Neural crest cell (in vitro differentiated cells): ENCODE measurements around the gene DSCAM. TPM values are rescaled to one million over a fixed set of nuclear protein-coding genes. Genes with fewer than 3 reads are reported as not detected.

ENCODE experiments used
- DNase-seq: peaks from one replicate; pipeline ENCODE4 v3.0.0; 2021; ENCODE audit warnings: low read depth, mixed read lengths, low spot score
- H3K27ac Mint-ChIP-seq: one replicate; pipeline ENCODE4 v1.8.0; 2021; ENCODE audit warnings: mild to moderate bottlenecking, mixed read lengths; ENCODE audit not compliant: unreplicated experiment
- H3K27me3 Mint-ChIP-seq: 2 replicates; pipeline ENCODE4 v1.8.0; 2021; ENCODE audit warnings: low read depth, mild to moderate bottlenecking, mixed read lengths
- H3K36me3 Mint-ChIP-seq: 2 replicates; pipeline ENCODE4 v1.8.0; 2021; ENCODE audit warnings: low read depth, mild to moderate bottlenecking, mixed read lengths
- H3K4me1 Mint-ChIP-seq: 2 replicates; pipeline ENCODE4 v1.8.0; 2021; ENCODE audit warnings: mixed read lengths
- H3K4me3 Mint-ChIP-seq: one replicate; pipeline ENCODE4 v1.8.0; 2021; ENCODE audit warnings: mild to moderate bottlenecking, mixed read lengths
- H3K9me3 Mint-ChIP-seq: 2 replicates; pipeline ENCODE4 v1.8.0; 2021; ENCODE audit warnings: mixed read lengths
- total RNA-seq: library from RNA; stranded (reverse); gene quantifications from 2 replicates; pipeline ENCODE4 v1.2.1, GENCODE V29; 2021
- TF ChIP-seq, protein P1 (sequence below): fragments of 200-600 bp; sonication (generic); conservative IDR thresholded peaks from 2 replicates; pipeline ENCODE4 v1.5.0; 2021; ENCODE audit warnings: antibody characterized with exemption, mild to moderate bottlenecking

The DSCAM gene
- total RNA-seq, 1 donor from 2014 or later = 0.19 TPM

DNA sequence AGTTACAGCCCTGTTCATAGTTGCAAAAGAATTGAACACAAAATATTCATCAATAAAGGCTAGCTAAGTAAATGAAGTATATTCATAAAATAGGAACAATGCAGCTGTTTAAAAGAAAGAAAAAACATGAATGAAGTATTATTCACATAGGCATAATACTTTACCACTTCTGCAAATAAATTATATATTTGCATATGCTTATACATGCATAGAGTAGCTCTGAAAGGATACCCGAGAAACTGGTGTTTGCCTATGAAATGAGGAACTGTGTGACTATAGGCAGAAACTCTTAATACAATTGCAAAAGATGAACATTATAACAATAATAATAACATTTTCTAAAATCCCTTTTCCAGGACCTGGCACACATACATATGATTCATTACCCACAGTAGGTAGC lies 385.9 kb downstream of the DSCAM start:
- H3K27ac Mint-ChIP-seq = no peak overlapping the region
- peaks cover 41% of the 10 kb centered on the region for H3K27me3 Mint-ChIP-seq
- no peak overlapping the region for H3K4me3 Mint-ChIP-seq
- H3K4me1 Mint-ChIP-seq = no peaks in the 10 kb centered on the region
- no peaks in the 10 kb centered on the region for H3K36me3 Mint-ChIP-seq
- TF ChIP-seq, protein P1, sequence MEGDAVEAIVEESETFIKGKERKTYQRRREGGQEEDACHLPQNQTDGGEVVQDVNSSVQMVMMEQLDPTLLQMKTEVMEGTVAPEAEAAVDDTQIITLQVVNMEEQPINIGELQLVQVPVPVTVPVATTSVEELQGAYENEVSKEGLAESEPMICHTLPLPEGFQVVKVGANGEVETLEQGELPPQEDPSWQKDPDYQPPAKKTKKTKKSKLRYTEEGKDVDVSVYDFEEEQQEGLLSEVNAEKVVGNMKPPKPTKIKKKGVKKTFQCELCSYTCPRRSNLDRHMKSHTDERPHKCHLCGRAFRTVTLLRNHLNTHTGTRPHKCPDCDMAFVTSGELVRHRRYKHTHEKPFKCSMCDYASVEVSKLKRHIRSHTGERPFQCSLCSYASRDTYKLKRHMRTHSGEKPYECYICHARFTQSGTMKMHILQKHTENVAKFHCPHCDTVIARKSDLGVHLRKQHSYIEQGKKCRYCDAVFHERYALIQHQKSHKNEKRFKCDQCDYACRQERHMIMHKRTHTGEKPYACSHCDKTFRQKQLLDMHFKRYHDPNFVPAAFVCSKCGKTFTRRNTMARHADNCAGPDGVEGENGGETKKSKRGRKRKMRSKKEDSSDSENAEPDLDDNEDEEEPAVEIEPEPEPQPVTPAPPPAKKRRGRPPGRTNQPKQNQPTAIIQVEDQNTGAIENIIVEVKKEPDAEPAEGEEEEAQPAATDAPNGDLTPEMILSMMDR = no peak
- no peak for DNase-seq
- H3K9me3 Mint-ChIP-seq = no peaks in the 10 kb centered on the region

DNA sequence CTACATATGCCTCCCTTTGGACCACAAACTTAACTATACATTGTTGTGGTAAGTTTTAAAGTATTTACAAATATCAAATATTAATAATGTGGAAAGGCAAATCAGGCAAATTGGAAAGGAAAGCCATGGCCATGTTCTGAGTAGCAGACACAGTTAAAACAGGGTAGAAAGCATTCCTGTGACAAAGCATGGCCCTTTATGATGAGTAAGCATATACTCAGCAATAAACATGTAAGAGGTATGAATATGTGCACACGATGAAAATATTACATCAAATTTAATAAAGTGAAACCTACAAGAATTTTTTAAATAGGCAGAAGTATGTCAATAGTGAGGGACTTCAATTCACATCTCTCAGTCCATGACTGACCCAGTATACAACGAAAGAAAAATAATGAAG lies 389.2 kb downstream of the DSCAM start:
- H3K27me3 Mint-ChIP-seq = peaks cover 20% of the 10 kb centered on the region
- no peak overlapping the region for H3K4me3 Mint-ChIP-seq
- TF ChIP-seq, protein P1 = no peak
- H3K36me3 Mint-ChIP-seq = no peaks in the 10 kb centered on the region
- H3K4me1 Mint-ChIP-seq = no peaks in the 10 kb centered on the region
- no peaks in the 10 kb centered on the region for H3K9me3 Mint-ChIP-seq
- DNase-seq = no peak
- no peak overlapping the region for H3K27ac Mint-ChIP-seq

DNA sequence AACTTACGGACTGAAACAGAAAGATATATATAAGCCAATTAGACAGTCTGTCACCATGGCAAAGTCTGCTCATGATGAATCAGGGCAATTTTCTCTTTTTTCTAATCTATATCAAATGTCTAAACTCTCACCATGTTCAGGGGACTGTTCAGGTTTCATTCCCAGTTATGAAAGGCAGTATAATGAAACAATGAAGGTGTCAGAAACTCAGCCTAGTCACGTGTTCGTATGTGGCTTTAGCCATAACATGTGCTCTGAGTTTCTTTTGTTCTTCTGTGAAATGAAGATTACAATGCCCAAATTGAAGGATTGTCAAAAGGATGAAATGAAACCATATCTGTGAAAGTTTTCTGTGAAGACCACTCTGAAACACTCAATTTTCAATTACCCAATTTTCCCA lies 392.9 kb downstream of the DSCAM start:
- Mint-ChIP-seq H3K4me1 (no peaks in the 10 kb centered on the region), H3K27me3 (peaks cover 5% of the 10 kb centered on the region), H3K36me3 (no peaks in the 10 kb centered on the region), H3K4me3 (no peak overlapping the region), H3K27ac (no peak overlapping the region), H3K9me3 (no peaks in the 10 kb centered on the region)
- TF ChIP-seq, protein P1 = no peak
- DNase-seq = no peak

DNA sequence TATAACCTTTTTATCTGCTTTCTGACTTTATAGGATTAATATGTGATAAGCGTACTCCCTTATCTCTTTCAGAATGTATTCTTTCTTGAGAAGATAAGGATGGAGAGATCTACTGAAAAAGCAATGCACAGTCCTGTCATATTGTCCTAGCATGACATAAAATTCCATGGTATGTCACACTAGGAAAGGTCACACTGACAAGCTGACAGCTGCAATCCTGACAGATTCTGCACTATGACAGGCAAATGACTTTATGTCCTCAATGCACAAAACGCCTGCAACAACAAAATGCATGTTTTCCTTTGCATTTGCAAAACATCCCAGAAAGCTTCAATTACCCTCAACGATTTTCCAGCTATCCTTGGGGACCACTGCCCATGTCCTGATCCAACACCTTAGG lies 393.8 kb downstream of the DSCAM start:
- Mint-ChIP-seq H3K4me3 (no peak overlapping the region), H3K36me3 (no peaks in the 10 kb centered on the region), H3K27ac (no peak overlapping the region), H3K4me1 (no peaks in the 10 kb centered on the region), H3K9me3 (no peaks in the 10 kb centered on the region), H3K27me3 (no peaks in the 10 kb centered on the region)
- TF ChIP-seq, protein P1 = no peak
- no peak for DNase-seq

DNA sequence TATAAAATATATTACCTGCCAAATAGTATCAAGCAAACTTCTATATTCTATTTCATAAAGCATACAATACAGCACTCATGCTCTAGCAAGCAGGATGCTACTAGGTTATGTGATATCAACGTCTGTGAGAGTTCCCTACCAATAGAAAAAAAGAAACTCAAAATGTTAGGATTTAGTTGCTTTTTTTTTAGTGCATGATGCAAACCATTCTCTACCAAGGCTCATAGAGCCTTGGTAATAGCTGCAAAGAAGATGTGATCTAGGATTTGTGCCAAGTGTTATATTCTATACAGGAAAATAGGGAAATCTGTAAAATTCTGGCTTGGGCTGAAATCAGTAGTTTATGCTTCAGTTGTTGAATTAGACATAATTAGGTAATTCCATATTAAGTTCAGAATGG lies 394.4 kb downstream of the DSCAM start:
- Mint-ChIP-seq H3K4me3 (no peak overlapping the region), H3K36me3 (no peaks in the 10 kb centered on the region), H3K4me1 (no peaks in the 10 kb centered on the region), H3K9me3 (no peaks in the 10 kb centered on the region), H3K27ac (no peak overlapping the region), H3K27me3 (no peaks in the 10 kb centered on the region)
- TF ChIP-seq, protein P1 = no peak
- no peak for DNase-seq

DNA sequence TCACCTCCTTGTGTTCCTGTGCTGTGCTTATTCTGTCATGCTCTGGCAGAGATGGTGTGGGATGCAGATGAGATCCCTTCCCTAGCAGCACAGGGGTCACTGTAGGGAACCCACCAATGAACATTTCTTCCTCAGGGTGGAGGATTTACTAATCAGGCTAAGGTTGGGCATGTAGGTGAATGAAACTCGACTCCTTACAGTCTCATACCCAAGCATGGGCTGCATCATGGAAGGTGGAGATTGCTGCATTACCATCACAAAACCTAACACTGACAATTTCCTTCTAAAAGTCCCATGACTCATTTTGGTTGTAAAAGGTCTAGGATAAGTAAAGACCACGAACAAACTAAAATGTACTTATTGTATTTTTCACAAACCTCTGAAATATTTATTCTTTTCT lies 399.9 kb downstream of the DSCAM start:
- Mint-ChIP-seq H3K4me3 (no peak overlapping the region), H3K36me3 (no peaks in the 10 kb centered on the region), H3K4me1 (no peaks in the 10 kb centered on the region), H3K9me3 (peaks cover 8% of the 10 kb centered on the region), H3K27me3 (no peaks in the 10 kb centered on the region), H3K27ac (no peak overlapping the region)
- no peak for DNase-seq
- TF ChIP-seq, protein P1 = no peak
